GM18508 (cell line): Measurements from ENCODE around the gene MIF.
"Not testable (repeated sequence)": the region's sequence is repeated elsewhere in the genome, so short reads cannot be mapped to it uniquely, and the experiment has no call there.

Source experiments
- ATAC-seq: cut with Tn5 transposase; IDR thresholded peaks from one replicate; pipeline ENCODE4 v1.9.1; 2021; ENCODE audit warnings: moderate number of reproducible peaks; ENCODE audit not compliant: insufficient read depth, unreplicated experiment

The MIF gene

GRCh38 chr22:23925020-23925606 lies 30.9 kb downstream of the MIF start:
- ATAC-seq: no peak

- ATAC-seq: no peak
Measured at GRCh38 chr22:23926561-23926960, 32.4 kb downstream of the MIF start.

GRCh38 chr22:23938328-23939016 lies 44.3 kb downstream of the MIF start:
- no peak for ATAC-seq

GRCh38 chr22:23939017-23939357 lies 44.8 kb downstream of the MIF start:
- ATAC-seq: no peak

GRCh38 chr22:23940166-23940565 lies 46.0 kb downstream of the MIF start:
- not testable (repeated sequence) for ATAC-seq
